Naive thymus-derived CD4-positive, alpha-beta T cell (primary cell): Measurements from ENCODE around the gene SLC22A23. TPM values are rescaled to one million over a fixed set of nuclear protein-coding genes. Genes with fewer than 3 reads are reported as not detected.

Experiments
- ATAC-seq: fragments of 150-1000 bp; cut with Tn5 transposase; 2 replicates; pipeline ENCODE4 v1.10.0; 2021; ENCODE audit warnings: mild to moderate bottlenecking, moderate library complexity
- CTCF ChIA-PET: fragments of 350-600 bp; sonication (Branson Sonifier 250); formaldehyde crosslinking; loops from one replicate; lab custom pipeline; 2021; ENCODE audit warnings: antibody characterized with exemption; lab: Charles Lee
- POLR2A ChIA-PET: fragments of 350-600 bp; sonication (Branson Sonifier 250); formaldehyde crosslinking; loops from one replicate; lab custom pipeline; 2021; ENCODE audit warnings: antibody characterized with exemption, inconsistent platforms; lab: Charles Lee
- DNase-seq, 9 donors: peaks; one replicate each; pipeline versions ENCODE4 v3.0.0 to v3.0.0-alpha.2; 2020 to 2022; ENCODE audit warnings: mixed read lengths in 1 of 9
- H3K27ac ChIP-seq: one replicate; pipeline ENCODE4 v1.7.0; 2013; ENCODE audit warnings: mild to moderate bottlenecking, low read depth, low read length, moderate library complexity
- H3K27me3 ChIP-seq, 2 donors: one replicate each; pipeline ENCODE4 v1.7.0; 2013; ENCODE audit warnings: low read length in 2 of 2, mild to moderate bottlenecking in 2 of 2, moderate library complexity in 2 of 2; ENCODE audit not compliant: control insufficient read depth in 2 of 2, insufficient read depth in 2 of 2
- H3K36me3 ChIP-seq, 3 experiments: 1 replicate in 2 of 3; 2 replicates in 1 of 3; pipeline ENCODE4 v1.7.0; 2013; ENCODE audit warnings: low read length in 3 of 3, mild to moderate bottlenecking in 3 of 3, moderate library complexity in 1 of 3; ENCODE audit not compliant: insufficient read depth in 3 of 3, control insufficient read depth in 2 of 3
- H3K4me1 ChIP-seq, 2 donors: one replicate each; pipeline ENCODE4 v1.7.0; 2013; ENCODE audit warnings: low read length in 2 of 2, mild to moderate bottlenecking in 2 of 2, moderate library complexity in 1 of 2; ENCODE audit not compliant: control insufficient read depth in 2 of 2, insufficient read depth in 2 of 2
- H3K4me3 ChIP-seq: 2 replicates; pipeline ENCODE4 v1.7.0; 2013; ENCODE audit warnings: mild to moderate bottlenecking, low read length
- H3K9me3 ChIP-seq, 3 experiments: 1 replicate in 2 of 3; 2 replicates in 1 of 3; pipeline ENCODE4 v1.7.0; 2013; ENCODE audit warnings: low read length in 3 of 3; ENCODE audit not compliant: control insufficient read depth in 2 of 3
- H3K27ac Mint-ChIP-seq, 9 donors: one replicate each; pipeline ENCODE4 v1.8.0; 2020 to 2022; ENCODE audit warnings: mixed read lengths in 9 of 9, mild to moderate bottlenecking in 8 of 9, moderate library complexity in 5 of 9, inconsistent platforms in 2 of 9
- H3K27me3 Mint-ChIP-seq, 5 donors: one replicate each; pipeline ENCODE4 v1.8.0; 2021 to 2022; ENCODE audit warnings: mixed read lengths in 5 of 5, mild to moderate bottlenecking in 1 of 5
- H3K36me3 Mint-ChIP-seq, 5 donors: one replicate each; pipeline ENCODE4 v1.8.0; 2020 to 2022; ENCODE audit warnings: mixed read lengths in 5 of 5, mild to moderate bottlenecking in 3 of 5, inconsistent platforms in 1 of 5
- H3K4me1 Mint-ChIP-seq, 7 donors: one replicate each; pipeline ENCODE4 v1.8.0; 2020 to 2022; ENCODE audit warnings: mixed read lengths in 7 of 7, mild to moderate bottlenecking in 3 of 7, inconsistent platforms in 1 of 7
- H3K4me3 Mint-ChIP-seq, 10 donors: one replicate each; pipeline ENCODE4 v1.8.0; 2020 to 2022; ENCODE audit warnings: mild to moderate bottlenecking in 10 of 10, mixed read lengths in 10 of 10, moderate library complexity in 6 of 10, inconsistent platforms in 2 of 10
- H3K9me3 Mint-ChIP-seq, 11 donors: one replicate each; pipeline ENCODE4 v1.8.0; 2020 to 2022; ENCODE audit warnings: mixed read lengths in 11 of 11, mild to moderate bottlenecking in 4 of 11, inconsistent platforms in 1 of 11, moderate library complexity in 1 of 11
- intact Hi-C, 2 donors: fragments of 100-400 bp; cut with micrococcal nuclease; formaldehyde crosslinking; loops; one replicate each; pipeline ENCODE4 v1.15.1; 2023
- polyA plus RNA-seq, 2 donors: library from polyadenylated mRNA; unstranded; fragments of 300-500 nt; fragmentation: Illumina TruSeq; gene quantifications; one replicate each; pipeline ENCODE4 v1.2.3, GENCODE V29; 2021
- total RNA-seq, 6 experiments: library from RNA in 5 of 6; stranded (reverse) in 5 of 6; gene quantifications; 1 replicate in 5 of 6; 2 replicates in 1 of 6; pipeline ENCODE4 v1.2.3 and lab custom pipeline; 2021 to 2026

Gene SLC22A23
- total and polyA plus RNA-seq, 7 experiments from 2014 or later, result 1.1 to 23.8 (median 13.6) TPM

GRCh38 chr6:3489027-3489757, 32.3 kb upstream of the SLC22A23 start:
- Mint-ChIP-seq H3K27me3 (peaks cover 11 to 28% (median 22%) of the 10 kb centered on the region in 5 donors), H3K4me3 (no peak overlapping the region), H3K27ac (no peak overlapping the region), H3K4me1 (peaks cover 0 to 4% (median 0%) of the 10 kb centered on the region in 7 donors), H3K9me3 (peaks cover 0 to 3% (median 0%) of the 10 kb centered on the region in 11 donors), H3K36me3 (no peaks in the 10 kb centered on the region)
- Histone ChIP-seq H3K27ac (no peak overlapping the region), H3K36me3 (no peaks in the 10 kb centered on the region), H3K4me1 (no peaks in the 10 kb centered on the region), H3K27me3 (no peaks in the 10 kb centered on the region), H3K9me3 (no peaks in the 10 kb centered on the region), H3K4me3 (no peak overlapping the region)
- CTCF ChIA-PET, result no interaction called here
- DNase-seq (no peak), ATAC-seq (no peak)
- intact Hi-C loops, result no loop called here
- POLR2A ChIA-PET, result no interaction called here

- DNase-seq (no peak), ATAC-seq (no peak)
- intact Hi-C loops, result no loop called here
- H3K27me3 ChIP-seq, result no peaks in the 10 kb centered on the region
- Mint-ChIP-seq H3K27ac (no peak overlapping the region), H3K9me3 (peaks cover 0 to 15% (median 9%) of the 10 kb centered on the region in 11 donors), H3K36me3 (peaks cover 0 to 11% (median 3%) of the 10 kb centered on the region in 5 donors), H3K4me3 (no peak overlapping the region), H3K4me1 (peaks cover 0 to 4% (median 0%) of the 10 kb centered on the region in 7 donors), H3K27me3 (peaks cover 8 to 29% (median 25%) of the 10 kb centered on the region in 5 donors)
- H3K36me3 ChIP-seq, result no peaks in the 10 kb centered on the region
- ChIA-PET POLR2A (no interaction called here), CTCF (no interaction called here)
- H3K27ac ChIP-seq, result no peak overlapping the region
- no peak overlapping the region for H3K4me3 ChIP-seq
- peaks cover 0 to 2% (median 0%) of the 10 kb centered on the region in 3 experiments for H3K9me3 ChIP-seq
- H3K4me1 ChIP-seq, result no peaks in the 10 kb centered on the region
Measured at GRCh38 chr6:3484946-3485345, 28.1 kb upstream of the SLC22A23 start.

GRCh38 chr6:3484192-3484591, 27.3 kb upstream of the SLC22A23 start:
- H3K27me3 ChIP-seq, result no peaks in the 10 kb centered on the region
- Mint-ChIP-seq H3K36me3 (peaks cover 0 to 13% (median 5%) of the 10 kb centered on the region in 5 donors), H3K9me3 (peaks cover 0 to 18% (median 11%) of the 10 kb centered on the region in 11 donors), H3K4me3 (no peak overlapping the region), H3K27me3 (peaks cover 8 to 32% (median 26%) of the 10 kb centered on the region in 5 donors), H3K4me1 (peaks cover 0 to 4% (median 0%) of the 10 kb centered on the region in 7 donors), H3K27ac (no peak overlapping the region)
- ChIA-PET CTCF (no interaction called here), POLR2A (no interaction called here)
- no peak overlapping the region for H3K27ac ChIP-seq
- no peak overlapping the region for H3K4me3 ChIP-seq
- H3K36me3 ChIP-seq, result no peaks in the 10 kb centered on the region
- peaks cover 0 to 4% (median 0%) of the 10 kb centered on the region in 3 experiments for H3K9me3 ChIP-seq
- DNase-seq (no peak), ATAC-seq (no peak)
- H3K4me1 ChIP-seq, result no peaks in the 10 kb centered on the region
- intact Hi-C loops, result no loop called here

- peaks cover 0 to 4% (median 0%) of the 10 kb centered on the region in 7 donors for H3K4me1 Mint-ChIP-seq
- H3K36me3 Mint-ChIP-seq, result peaks cover 0 to 13% (median 5%) of the 10 kb centered on the region in 5 donors
- no peak overlapping the region for H3K27ac Mint-ChIP-seq
Measured at GRCh38 chr6:3483675-3484074, 26.8 kb upstream of the SLC22A23 start.

GRCh38 chr6:3482869-3483268, 26.0 kb upstream of the SLC22A23 start:
- Histone ChIP-seq H3K27ac (no peak overlapping the region), H3K27me3 (no peaks in the 10 kb centered on the region), H3K4me3 (no peak overlapping the region), H3K4me1 (no peaks in the 10 kb centered on the region), H3K9me3 (peaks cover 0 to 4% (median 0%) of the 10 kb centered on the region in 3 experiments), H3K36me3 (no peaks in the 10 kb centered on the region)
- Mint-ChIP-seq H3K36me3 (peaks cover 0 to 13% (median 5%) of the 10 kb centered on the region in 5 donors), H3K9me3 (peaks cover 0 to 18% (median 11%) of the 10 kb centered on the region in 11 donors), H3K27ac (no peak overlapping the region), H3K4me1 (peaks cover 0 to 4% (median 0%) of the 10 kb centered on the region in 7 donors), H3K27me3 (peaks cover 8 to 29% (median 26%) of the 10 kb centered on the region in 5 donors), H3K4me3 (no peak overlapping the region)
- intact Hi-C loops, result no loop called here
- no peak for ATAC-seq
- ChIA-PET CTCF (no interaction called here), POLR2A (no interaction called here)
- no peak for DNase-seq

More at GRCh38 chr6:3483675-3484074, 26.8 kb upstream of the SLC22A23 start:
- H3K36me3 ChIP-seq, result no peaks in the 10 kb centered on the region
- CTCF ChIA-PET, result no interaction called here
- H3K9me3 ChIP-seq, result peaks cover 0 to 4% (median 0%) of the 10 kb centered on the region in 3 experiments
- no peak overlapping the region for H3K27ac ChIP-seq
- no peaks in the 10 kb centered on the region for H3K27me3 ChIP-seq
- no peaks in the 10 kb centered on the region for H3K4me1 ChIP-seq
- H3K4me3 ChIP-seq, result no peak overlapping the region
- peaks cover 0 to 18% (median 11%) of the 10 kb centered on the region in 11 donors for H3K9me3 Mint-ChIP-seq
- H3K4me3 Mint-ChIP-seq, result no peak overlapping the region
- ATAC-seq (no peak), DNase-seq (no peak)
- intact Hi-C loops, result no loop called here
- peaks cover 8 to 29% (median 26%) of the 10 kb centered on the region in 5 donors for H3K27me3 Mint-ChIP-seq
- POLR2A ChIA-PET, result no interaction called here

- Mint-ChIP-seq H3K36me3 (peaks cover 0 to 13% (median 5%) of the 10 kb centered on the region in 5 donors), H3K27ac (no peak overlapping the region), H3K4me3 (no peak overlapping the region), H3K9me3 (peaks cover 0 to 18% (median 11%) of the 10 kb centered on the region in 11 donors), H3K4me1 (peaks cover 0 to 4% (median 0%) of the 10 kb centered on the region in 7 donors), H3K27me3 (peaks cover 2 to 26% (median 18%) of the 10 kb centered on the region in 5 donors)
- H3K4me1 ChIP-seq, result no peaks in the 10 kb centered on the region
- DNase-seq, result no peak
- H3K36me3 ChIP-seq, result no peaks in the 10 kb centered on the region
- H3K27me3 ChIP-seq, result no peaks in the 10 kb centered on the region
- ChIA-PET POLR2A (no interaction called here), CTCF (no interaction called here)
- H3K4me3 ChIP-seq, result no peak overlapping the region
- no peak overlapping the region for H3K27ac ChIP-seq
- peaks cover 0 to 4% (median 0%) of the 10 kb centered on the region in 3 experiments for H3K9me3 ChIP-seq
- intact Hi-C loops, result no loop called here
- no peak for ATAC-seq
Measured at GRCh38 chr6:3481640-3482039, 24.8 kb upstream of the SLC22A23 start.
